Mucosa of stomach (tissue), 1 donor: ENCODE data around the gene ERMAP.

Experiments used
- H3K27me3 ChIP-seq: one replicate; pipeline ENCODE4 v1.7.0; 2013; ENCODE audit warnings: mild to moderate bottlenecking, low read length; ENCODE audit not compliant: control insufficient read depth, insufficient read depth
- H3K36me3 ChIP-seq: one replicate; pipeline ENCODE4 v1.7.0; 2013; ENCODE audit warnings: low read length; ENCODE audit not compliant: control insufficient read depth, insufficient read depth
- H3K4me1 ChIP-seq: one replicate; pipeline ENCODE4 v1.7.0; 2013; ENCODE audit warnings: mild to moderate bottlenecking, low read length; ENCODE audit not compliant: control insufficient read depth, insufficient read depth
- H3K4me3 ChIP-seq: one replicate; pipeline ENCODE4 v1.7.0; 2013; ENCODE audit warnings: low read length
- H3K9ac ChIP-seq: one replicate; pipeline ENCODE4 v1.7.0; 2013; ENCODE audit warnings: mild to moderate bottlenecking, low read length, moderate library complexity
- H3K9me3 ChIP-seq: one replicate; pipeline ENCODE4 v1.7.0; 2013; ENCODE audit warnings: mild to moderate bottlenecking, low read length, moderate library complexity; ENCODE audit not compliant: control insufficient read depth
- donor health status: Pancreatic carcinoma.

ERMAP gene

DNA sequence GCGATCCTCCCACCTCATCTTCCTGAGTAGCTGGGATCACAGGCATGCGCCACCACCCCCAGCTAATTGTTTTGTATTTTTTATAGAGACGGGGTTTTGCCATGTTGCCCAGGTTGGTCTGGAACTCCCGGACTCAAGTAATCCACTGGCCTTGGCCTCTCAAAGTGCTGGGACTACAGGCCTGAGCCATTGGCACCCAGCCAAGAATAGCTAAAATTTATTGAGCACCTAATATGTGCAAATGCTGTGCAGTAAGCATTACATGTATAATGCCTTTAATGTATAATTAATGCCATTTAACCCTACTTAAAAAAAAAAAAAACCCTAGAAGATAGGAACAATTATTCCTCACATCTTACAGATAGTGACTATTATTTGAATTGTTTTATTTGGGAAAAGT, 72.3 kb downstream of the ERMAP start:
- Histone ChIP-seq H3K4me1 (no peaks in the 10 kb centered on the region), H3K9me3 (no peaks in the 10 kb centered on the region), H3K4me3 (no peak overlapping the region), H3K9ac (no peak overlapping the region), H3K27me3 (peaks cover 3% of the 10 kb centered on the region), H3K36me3 (no peaks in the 10 kb centered on the region)

DNA sequence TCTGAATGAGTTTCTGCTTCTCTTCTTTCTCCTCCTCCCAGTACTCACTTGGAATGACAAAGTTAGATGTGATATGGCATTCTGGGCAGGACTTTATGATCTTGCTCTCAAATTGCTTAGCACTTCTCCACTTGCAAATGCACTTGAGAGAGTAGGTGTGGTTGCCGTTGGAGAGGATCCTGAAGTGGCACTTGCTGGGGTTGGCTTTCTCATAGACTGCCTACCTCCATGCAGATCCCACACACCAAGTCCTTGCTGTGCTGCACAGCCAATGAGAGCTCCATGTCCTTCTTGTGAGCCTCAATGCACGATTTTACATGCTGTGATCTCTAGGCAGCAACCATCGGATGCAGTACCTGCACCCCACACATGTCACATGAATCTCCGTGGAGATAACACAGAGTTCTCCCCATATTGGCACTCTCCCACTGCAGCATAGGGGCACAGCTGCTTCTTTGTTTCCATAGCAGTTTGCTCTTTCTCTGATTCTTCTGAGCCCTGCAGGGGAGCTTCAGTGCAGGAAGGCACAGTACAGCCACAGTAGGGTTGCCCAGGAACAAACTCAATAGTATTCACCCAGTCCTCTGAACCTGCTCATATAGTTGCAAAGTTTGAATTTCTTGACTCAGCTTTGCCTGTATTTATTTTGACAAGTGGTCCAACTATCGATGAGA, 74.7 kb downstream of the ERMAP start:
- H3K4me1 ChIP-seq = no peaks in the 10 kb centered on the region
- H3K4me3 ChIP-seq = no peak overlapping the region
- H3K9me3 ChIP-seq = no peaks in the 10 kb centered on the region
- H3K27me3 ChIP-seq = peaks cover 3% of the 10 kb centered on the region
- H3K9ac ChIP-seq = no peak overlapping the region
- H3K36me3 ChIP-seq = no peaks in the 10 kb centered on the region
